Right ventricle myocardium inferior (tissue), 1 donor: ENCODE results near the gene TESPA1. TPM values are rescaled to one million over a fixed set of nuclear protein-coding genes. Genes with fewer than 3 reads are reported as not detected.
"Not testable (repeated sequence)": the region's sequence is repeated elsewhere in the genome, so short reads cannot be mapped to it uniquely, and the experiment has no call there.

Source experiments
- ATAC-seq: fragments of 200-7000 bp; cut with Tn5 transposase; one replicate; pipeline ENCODE4 v1.9.1; 2020; ENCODE audit warnings: mild to moderate bottlenecking, moderate library complexity
- DNase-seq: peaks from one replicate; pipeline ENCODE4 v3.0.0; 2021; ENCODE audit errors: missing footprints
- intact Hi-C: fragments of 100-400 bp; cut with DNase I; formaldehyde crosslinking; loops from one replicate; pipeline ENCODE4 v1.11.0; 2022
- total RNA-seq: library from RNA; stranded (reverse); fragmentation: NEBNext Ultra II Directional; extraction: Animal tissue kit (Norgen Biotek cat#: 25700); gene quantifications from one replicate; pipeline ENCODE4 v1.2.1, GENCODE V29; 2021
- donor health status: DM: no; HTN: yes; CAD: no; lungs with severe emphysema.

Gene TESPA1
- total RNA-seq, 1 donor from 2014 or later: 0.70 TPM

DNA sequence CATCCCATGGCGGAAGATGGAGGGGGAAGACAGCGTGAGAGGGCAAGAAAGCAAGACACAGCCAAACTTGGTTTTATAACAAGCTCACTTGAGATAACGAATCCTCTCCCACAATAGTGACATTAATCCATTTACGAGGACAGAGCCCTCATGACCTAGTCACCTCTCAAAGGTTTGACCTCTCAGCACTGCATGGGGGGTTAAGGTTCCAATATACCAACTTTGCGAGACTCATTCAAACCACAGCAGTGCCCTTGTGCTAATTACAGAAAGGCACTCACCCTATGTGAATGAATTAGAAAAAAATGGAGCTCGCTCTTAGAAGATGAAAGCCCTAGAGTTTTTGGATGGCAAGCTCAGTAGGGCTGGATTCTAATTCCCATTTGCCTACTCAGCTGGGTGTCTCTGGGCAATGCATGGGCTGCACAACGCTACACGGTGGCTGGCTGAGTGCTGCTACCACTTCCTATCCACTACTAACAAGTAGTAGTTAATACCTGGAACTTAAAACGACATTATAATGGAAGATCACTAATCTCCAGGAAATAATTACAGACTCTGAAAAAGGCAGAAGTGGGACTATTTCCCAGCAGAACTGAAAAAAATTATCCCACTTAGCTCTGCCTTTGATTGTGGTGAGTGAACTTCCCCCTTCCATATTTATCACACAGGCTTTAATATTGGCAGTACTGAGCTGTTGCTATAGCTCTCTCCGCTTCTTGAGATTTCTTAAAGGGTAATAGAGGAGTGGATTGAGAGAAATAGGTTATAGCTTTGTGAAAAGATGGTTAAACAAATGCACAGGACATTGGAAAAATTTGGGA is 27.5 kb downstream of the TESPA1 start:
- ATAC-seq: no peak

DNA sequence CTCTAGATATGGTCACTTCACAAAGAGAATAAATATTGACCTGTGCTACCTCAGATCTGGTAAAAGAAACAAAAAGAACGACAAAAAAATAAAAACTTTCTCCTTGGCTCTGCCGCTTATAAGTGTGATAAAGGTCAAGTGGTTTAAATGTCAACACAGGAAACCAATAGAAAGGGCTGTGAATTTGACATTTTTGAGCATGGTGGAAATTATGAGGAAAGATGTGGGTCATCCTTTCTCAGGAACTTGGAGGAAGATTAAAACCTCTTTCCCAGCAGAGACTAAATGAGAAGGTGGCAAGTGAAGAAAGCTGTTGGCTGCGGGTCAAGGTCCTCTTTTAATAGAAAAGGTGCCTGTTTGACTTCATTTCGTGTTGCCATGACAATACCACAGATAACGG is 28.2 kb downstream of the TESPA1 start:
- DNase-seq: no peak
- no peak for ATAC-seq
- intact Hi-C loops: loop anchor here (5.0 kb wide), 5 partner anchors 104 to 429 kb away; partner anchors contain the start of gene MUCL1

More for the DNA sequence above, 27.5 kb downstream of the TESPA1 start:
- intact Hi-C loops: loop anchor here (5.0 kb wide), 5 partner anchors 105 to 430 kb away; partner anchors contain the start of gene MUCL1
- DNase-seq: no peak

DNA sequence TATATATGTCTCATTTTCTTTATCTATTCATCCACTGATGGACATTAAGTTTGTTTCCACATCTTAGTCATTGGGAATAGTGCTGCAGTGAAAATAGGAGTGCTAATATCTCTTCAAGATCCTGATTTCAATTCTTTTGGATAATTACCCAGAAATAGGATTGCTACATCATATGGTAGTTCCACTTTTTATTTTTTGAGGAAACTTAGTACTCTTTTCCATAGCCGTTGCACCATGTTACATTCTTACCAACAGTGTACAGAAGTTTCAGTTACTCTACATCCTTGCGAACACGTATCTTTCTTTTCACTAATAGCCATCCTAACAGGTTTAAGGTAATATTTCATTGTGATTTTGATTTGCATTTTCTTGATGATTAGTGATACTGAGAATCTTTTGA is 29.8 kb downstream of the TESPA1 start:
- no peak for ATAC-seq
- no peak for DNase-seq
- intact Hi-C loops: loop anchor here (5.0 kb wide), 5 partner anchors 102 to 428 kb away; partner anchors contain the start of gene MUCL1

DNA sequence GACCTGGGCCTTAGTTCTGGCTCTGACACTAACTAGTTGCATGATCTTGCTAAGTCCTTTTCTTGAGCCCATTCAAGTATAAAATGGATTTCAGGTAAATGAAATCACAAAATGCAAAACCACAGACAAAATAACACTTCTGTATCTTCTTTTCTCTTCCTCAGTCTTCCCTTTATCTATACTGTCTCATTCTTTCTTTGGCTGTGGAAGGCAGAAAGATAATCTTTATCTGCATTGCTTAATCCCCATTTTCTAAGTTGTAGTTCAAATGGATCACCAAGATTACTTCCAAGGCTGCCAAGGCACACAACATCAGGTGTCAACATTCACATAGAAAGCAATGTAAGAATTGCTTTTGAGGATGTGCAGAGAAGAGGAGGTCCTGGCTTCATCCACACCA is 30.3 kb downstream of the TESPA1 start:
- ATAC-seq (no peak), DNase-seq (no peak)
- intact Hi-C loops: no loop called here

DNA sequence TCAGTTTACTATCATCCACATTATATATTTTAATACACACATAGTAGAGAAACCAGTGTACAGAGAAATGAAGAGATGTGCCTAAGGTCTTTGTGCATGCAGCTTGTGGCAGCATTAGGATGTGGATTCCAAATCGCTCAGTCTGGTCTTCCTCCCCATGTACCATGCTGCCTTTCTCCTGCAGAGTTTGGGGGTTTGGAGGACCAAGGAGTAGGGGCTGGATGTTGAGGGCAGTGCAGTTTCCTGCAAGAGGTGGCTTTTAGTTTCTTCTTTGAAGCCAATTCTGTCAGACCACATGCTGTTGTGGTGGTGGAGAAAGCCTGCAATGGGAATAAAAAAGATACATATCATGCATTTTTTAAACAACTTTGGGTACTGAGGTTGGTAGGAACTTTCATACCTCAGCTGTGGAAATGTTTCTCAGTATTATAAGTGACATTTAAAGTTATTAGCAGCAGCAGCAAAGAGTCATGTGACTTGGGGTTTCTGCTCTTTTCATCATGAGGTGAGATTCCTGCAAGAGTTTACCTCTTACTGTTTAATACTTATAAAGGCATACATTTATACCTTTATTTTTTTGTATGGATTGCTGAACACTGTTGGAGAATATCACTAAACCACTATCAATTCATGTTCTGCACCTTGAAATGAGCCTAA is 34.4 kb downstream of the TESPA1 start:
- intact Hi-C loops: no loop called here

DNA sequence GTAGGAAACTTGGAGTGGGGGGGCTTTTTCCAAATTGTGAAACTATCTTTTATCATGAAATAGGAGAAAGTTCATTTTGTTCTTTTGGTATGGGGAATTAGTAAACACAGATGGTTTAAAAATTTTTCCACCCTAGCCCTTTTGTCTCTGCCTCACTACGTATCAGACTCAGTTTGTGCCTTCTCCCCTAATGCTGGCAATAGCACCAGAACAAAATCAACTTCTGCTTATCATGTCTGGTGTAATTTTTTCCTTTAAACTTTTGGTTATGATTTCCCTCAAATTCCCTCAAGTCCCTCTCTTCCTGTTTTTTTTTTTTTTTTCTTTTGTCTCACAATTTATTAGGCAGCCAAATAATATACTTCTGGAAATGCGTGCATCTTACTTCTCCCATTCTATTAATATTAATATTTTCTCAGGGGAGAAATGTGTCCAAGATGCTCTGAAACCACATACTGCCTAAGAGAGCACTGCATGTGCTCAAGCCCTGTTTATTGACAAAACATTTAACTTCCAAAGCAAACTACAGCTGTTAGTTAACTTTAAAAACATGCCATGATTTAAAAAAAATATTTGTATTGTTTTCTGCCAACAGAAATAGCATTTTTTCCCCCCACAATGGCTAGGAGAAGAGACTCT is 35.4 kb downstream of the TESPA1 start:
- intact Hi-C loops: no loop called here
- DNase-seq: no peak
- peak; percentile 44 for ATAC-seq

More for the DNA sequence above, 34.4 kb downstream of the TESPA1 start:
- ATAC-seq (no peak), DNase-seq (no peak)

DNA sequence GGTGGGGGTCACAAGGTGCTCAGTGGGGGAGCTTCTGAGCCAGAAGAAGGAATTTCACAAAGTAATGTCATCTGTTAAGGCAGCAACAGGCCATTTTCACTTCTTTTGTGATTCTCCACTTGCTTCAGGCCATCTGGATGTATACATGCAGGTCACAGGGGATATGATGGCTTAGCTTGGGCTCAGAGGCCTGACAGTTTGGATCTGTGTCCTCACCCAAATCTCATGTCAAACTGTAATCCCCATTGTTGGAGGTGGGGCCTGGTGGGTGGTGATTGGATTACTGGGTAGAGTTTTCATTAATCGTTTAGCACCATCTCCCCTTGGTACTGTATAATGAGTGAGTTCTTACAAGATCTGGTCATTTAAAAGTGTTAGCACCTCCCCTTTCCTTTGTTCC is 36.4 kb downstream of the TESPA1 start:
- DNase-seq: no peak
- intact Hi-C loops: no loop called here
- no peak for ATAC-seq

DNA sequence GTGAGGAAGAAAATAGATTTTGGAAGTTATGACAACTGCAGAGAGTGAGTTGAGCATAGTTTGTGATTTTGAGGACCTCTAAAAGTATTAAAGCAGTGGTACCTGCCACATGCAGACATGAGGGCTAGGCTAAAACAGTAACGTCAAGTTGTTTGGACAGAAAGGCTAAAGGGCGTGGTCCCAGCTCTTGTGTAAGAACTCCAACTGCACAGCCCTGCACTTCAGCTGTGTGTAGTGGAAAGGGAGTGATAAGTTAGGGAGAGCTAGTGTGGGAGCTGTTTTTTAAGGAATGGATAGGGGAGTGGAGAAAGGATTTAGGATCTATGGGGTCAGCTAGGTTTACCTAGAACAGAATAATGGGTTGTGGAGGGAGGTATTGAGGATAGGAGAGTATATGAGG is 39.5 kb downstream of the TESPA1 start:
- intact Hi-C loops: no loop called here
- ATAC-seq: no peak
- DNase-seq: no peak

DNA sequence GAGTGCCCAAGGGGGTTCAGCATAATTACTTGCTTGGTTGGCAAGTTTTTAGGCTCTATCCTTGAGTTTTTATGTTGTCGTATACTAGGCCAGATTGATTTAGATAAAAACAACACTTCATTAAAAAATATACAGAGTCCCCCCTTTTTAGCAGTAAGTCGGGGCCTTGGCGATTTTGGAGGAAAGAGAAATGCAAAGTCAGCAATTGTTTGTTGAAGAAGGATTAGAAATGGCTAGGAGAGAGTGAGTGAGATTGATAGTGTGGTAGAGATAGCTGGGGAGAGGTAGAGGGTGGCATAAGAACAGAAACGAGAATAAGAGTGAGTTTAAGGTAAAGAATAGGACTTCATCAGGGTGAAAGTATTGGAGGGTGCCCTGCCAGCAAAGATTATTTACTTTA is 41.3 kb downstream of the TESPA1 start:
- DNase-seq, ATAC-seq, intact Hi-C loops: not testable (repeated sequence)

DNA sequence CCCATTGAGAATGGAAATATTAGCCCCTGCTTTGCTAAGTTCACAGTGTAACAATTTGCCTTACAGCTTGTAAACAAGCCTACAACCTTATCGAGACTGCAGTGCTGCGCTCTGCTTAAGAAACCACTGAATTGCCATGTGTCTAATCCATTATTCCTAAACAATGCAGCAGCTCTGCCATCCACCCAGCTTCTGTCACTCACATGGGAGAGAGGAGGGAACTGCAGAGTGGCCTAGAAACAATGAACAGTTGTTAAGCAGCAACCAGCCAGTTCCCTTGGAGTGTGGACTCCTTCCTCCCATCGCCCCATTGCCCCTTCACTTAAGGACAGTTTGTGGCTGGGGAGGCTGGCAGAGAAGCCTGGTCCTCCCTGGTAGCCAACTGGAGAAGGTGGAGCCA is 42.9 kb downstream of the TESPA1 start:
- intact Hi-C loops: no loop called here
- DNase-seq (no peak), ATAC-seq (no peak)

DNA sequence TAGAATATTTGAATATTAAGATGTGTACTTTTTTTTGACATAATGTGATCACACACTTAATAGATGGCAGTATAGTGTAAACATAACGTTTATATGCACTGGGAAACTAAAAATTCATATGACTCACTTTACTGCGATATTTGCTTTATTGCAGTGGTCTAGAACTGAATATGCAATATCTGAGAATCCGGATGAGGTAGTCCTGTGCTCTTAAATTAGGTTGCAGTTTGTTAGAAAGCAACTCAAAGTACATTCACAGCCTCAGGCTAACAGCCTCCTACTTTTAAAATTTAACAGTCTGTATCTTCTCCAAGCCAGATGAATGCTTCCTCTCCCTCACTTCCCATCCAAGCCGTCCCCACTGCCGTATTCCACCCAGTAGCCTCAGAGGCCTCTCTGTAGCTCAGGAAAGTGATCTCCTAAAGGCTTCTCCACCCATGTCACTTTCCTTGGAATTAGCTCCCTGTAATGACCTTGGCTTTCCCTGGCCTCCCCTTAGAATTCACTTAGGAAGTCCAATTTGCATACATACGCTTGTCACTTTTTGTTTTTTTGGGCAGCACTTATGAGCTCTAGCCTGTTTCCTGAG is 43.7 kb downstream of the TESPA1 start:
- ATAC-seq: no peak
- intact Hi-C loops: no loop called here
- DNase-seq: no peak

DNA sequence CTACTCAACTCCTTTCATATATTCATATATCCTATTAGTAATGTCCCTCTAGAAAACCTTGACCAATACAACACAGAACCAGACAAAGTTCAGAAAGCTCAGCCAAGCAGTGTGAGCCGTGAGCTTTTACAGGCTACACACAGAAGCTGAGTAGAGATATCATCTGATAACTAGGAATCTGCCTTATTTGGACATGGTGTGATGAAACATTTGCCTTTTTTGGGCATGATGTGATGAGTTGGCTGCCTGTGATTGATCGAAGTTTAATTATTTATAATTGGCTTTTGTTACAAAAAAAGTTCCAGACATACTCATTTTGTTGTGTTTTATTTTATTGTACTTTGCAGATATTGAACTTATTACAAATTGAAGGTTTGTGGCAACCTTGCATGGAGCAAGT is 46.6 kb downstream of the TESPA1 start:
- intact Hi-C loops: no loop called here
- ATAC-seq: no peak

DNA sequence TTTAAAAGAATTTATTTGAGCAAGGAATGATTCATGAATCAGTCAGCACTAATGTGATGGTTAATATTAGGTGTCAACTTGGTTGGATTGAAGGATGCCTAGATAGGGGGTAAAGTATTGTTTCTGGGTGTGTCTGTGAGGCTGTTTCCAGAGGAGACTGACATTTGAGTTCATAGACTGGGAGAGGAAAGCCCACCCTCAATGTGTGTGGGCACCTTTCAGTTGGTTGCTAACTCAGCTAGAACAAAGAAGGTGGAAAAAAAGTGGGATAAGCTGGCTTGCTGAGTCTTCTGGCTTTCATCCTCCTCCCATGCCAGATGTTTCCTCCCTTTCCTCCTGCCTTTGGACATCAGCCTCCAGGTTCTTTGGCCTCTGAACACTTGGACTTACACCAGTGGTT is 47.2 kb downstream of the TESPA1 start:
- ATAC-seq (no peak), DNase-seq (no peak)
- intact Hi-C loops: no loop called here

More for the DNA sequence above, 46.6 kb downstream of the TESPA1 start:
- DNase-seq: no peak

DNA sequence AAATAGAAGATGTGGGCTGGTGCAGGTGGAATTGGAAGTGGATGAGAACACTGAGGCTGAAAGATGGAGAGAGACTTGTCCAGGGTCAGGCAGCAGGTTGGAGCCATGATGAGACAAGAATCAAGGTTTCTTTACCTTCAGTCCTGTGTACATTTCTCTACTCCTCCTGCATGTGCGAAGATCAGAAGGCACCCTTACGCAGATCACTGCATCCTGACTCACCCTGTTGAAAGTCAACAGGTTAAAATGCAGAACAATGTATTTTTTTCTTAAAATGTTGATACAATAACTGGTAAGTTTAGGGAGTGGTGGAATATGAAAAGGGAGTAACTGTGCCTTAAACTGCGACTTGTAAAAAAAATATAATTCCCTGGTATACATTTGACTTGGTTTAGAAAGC is 47.8 kb downstream of the TESPA1 start:
- no peak for ATAC-seq
- intact Hi-C loops: no loop called here
- no peak for DNase-seq

DNA sequence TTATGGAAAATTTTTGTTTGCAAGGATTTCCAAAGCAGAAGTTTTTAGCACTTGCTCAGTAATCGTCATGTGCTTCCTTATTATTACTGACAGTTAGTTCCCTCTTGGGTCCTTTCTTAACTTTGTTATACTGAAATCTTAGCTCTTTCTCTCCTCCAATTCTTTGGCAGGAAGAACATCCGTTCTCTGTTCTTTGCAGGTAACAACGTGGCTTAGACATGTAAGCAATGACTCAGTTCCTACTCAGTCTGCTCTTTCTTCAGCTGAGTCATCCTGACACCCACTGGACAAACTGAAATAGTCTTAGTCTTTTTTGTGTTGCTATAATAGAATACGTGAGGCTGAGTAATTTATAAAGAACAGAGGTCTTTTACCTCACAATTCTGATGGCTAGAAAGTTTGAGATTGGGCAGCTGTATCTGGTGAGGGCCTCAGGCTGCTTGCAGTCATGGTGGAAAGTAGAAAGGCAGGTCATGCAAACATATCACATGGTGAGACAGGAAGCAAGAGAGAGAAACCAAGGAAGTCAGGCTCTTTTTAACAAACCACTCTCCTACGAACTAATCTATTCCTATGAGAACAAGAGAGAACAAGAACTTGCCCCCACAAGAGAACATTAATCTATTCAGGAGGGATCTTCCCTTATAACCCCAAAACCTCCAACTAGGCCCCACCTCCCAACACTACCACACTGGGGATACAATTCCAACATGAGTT is 49.2 kb downstream of the TESPA1 start:
- DNase-seq (no peak), ATAC-seq (no peak)
- intact Hi-C loops: no loop called here

DNA sequence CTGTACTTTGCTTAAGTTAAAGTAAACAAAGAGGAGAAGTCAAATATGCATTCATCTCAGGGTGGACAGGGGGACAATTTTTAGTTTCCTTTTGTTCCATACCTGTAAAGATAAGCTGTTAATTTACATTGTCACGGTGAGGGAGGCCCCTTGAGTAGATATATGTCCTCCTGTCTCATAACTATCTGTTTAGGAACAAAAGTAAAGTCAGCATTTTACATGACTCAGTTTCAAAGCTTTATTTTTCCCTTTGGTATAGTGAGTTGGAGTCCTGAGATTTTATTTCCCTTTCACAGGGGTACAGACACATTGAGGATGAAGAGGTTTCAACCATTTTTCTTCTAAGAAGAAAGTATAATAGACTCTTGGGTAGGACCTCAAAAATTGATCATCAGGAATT is 50.1 kb downstream of the TESPA1 start:
- no peak for ATAC-seq
- intact Hi-C loops: no loop called here
- DNase-seq: no peak

DNA sequence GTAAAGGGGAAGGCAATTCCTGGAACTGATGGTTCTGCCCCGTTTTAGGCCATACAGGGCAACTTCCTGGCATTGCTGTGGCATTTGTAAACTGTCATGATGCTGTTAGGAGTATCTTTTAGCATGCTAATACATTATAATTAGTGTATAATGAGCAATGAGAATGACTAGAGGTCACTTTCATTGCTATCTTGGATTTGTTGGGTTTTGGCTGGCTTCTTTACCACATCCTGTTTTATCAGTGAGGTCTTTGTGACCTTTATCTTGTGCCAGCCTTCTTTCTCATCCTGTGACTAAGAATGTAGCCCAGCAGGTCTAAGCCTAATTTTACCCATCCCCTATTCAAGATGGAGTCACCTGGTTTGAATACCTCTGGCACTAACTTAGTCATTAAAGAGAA is 51.2 kb downstream of the TESPA1 start:
- intact Hi-C loops: no loop called here
- DNase-seq: no peak
- ATAC-seq: no peak

DNA sequence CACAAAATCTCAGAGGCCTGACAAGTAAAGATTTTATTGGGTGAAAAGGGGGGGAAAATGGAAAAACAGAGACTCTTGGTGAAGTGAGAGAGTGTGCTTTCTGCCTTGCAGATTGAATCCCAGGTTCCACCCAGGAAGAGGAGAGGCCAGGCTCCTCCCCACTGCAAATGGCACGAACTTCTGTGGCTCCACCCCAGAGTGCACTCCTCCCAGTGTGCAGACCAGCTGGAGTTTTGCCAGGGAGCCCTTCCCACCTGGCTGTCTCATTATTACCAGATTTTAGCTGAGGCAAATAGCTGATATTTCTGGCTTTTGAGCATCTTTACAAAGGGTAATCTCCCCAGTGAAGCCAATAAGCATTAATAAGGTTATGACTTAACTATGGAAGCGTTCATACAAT is 51.9 kb downstream of the TESPA1 start:
- ATAC-seq: no peak
- no peak for DNase-seq
- intact Hi-C loops: no loop called here

DNA sequence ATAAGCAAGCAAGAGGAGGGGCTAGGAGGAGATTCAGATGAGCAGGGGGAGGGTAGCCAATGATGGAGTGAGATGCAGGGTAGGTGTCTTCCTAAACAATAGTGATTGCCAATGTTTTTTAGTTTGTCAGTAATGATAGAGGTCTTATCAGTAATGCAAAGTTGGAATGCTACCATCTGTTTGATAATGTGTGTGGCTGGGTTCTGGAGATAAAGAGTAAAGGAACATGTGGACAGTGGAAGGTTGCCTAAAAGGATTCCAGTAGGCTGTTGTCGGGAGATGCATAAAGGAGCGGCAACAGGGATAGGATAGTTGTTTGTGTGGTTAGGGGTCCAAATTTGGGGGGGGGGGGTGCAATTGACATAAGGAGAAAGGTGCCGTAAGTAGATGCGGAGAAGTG is 52.5 kb downstream of the TESPA1 start:
- ATAC-seq (no peak), DNase-seq (no peak)
- intact Hi-C loops: no loop called here
